ENCODE measurements around the gene FAM227A. TPM values are rescaled to one million over a fixed set of nuclear protein-coding genes. Genes with fewer than 3 reads are reported as not detected.
"Not testable (repeated sequence)": the region's sequence is repeated elsewhere in the genome, so short reads cannot be mapped to it uniquely, and the experiment has no call there.

Gene FAM227A
- polyA plus RNA-seq, 3 donors, result 5.9 to 11.6 (median 6.7) TPM

GRCh38 chr22:38618258-38618657 is 37.9 kb downstream of the FAM227A start:
- DNase-seq (ENCODE audit: extremely low read depth in 1 of 11, low read depth in 9 of 11, low spot score in 4 of 11), result no peak

GRCh38 chr22:38615064-38615405 is 41.2 kb downstream of the FAM227A start:
- DNase-seq (ENCODE audit: extremely low read depth in 1 of 11, low read depth in 9 of 11, low spot score in 4 of 11), result not testable (repeated sequence)

- DNase-seq (ENCODE audit: extremely low read depth in 1 of 11, low read depth in 9 of 11, low spot score in 4 of 11), result no peak
Observed at GRCh38 chr22:38614332-38615063, 41.7 kb downstream of the FAM227A start.

GRCh38 chr22:38613588-38613987 is 42.6 kb downstream of the FAM227A start:
- DNase-seq (ENCODE audit: extremely low read depth in 1 of 11, low read depth in 9 of 11, low spot score in 4 of 11), result no peak

GRCh38 chr22:38612217-38613006 is 43.8 kb downstream of the FAM227A start:
- DNase-seq (ENCODE audit: extremely low read depth in 1 of 11, low read depth in 9 of 11, low spot score in 4 of 11), result no peak

- DNase-seq (ENCODE audit: extremely low read depth in 1 of 11, low read depth in 9 of 11, low spot score in 4 of 11), result no peak
Observed at GRCh38 chr22:38611559-38611958, 44.6 kb downstream of the FAM227A start.

GRCh38 chr22:38610234-38610633 is 46.0 kb downstream of the FAM227A start:
- no peak for DNase-seq (ENCODE audit: extremely low read depth in 1 of 11, low read depth in 9 of 11, low spot score in 4 of 11)

- peak in 5 of 11 donors; percentile 5 to 13 (median 6) for DNase-seq (ENCODE audit: extremely low read depth in 1 of 11, low read depth in 9 of 11, low spot score in 4 of 11)
Observed at GRCh38 chr22:38608992-38609750, 47.0 kb downstream of the FAM227A start.

- no peak for DNase-seq (ENCODE audit: extremely low read depth in 1 of 11, low read depth in 9 of 11, low spot score in 4 of 11)
Observed at GRCh38 chr22:38607680-38608079, 48.5 kb downstream of the FAM227A start.

GRCh38 chr22:38602166-38602565 is 54.0 kb downstream of the FAM227A start:
- no peak for DNase-seq (ENCODE audit: extremely low read depth in 1 of 11, low read depth in 9 of 11, low spot score in 4 of 11)

GRCh38 chr22:38601221-38601764 is 54.9 kb downstream of the FAM227A start:
- DNase-seq (ENCODE audit: extremely low read depth in 1 of 11, low read depth in 9 of 11, low spot score in 4 of 11), result no peak

- no peak for DNase-seq (ENCODE audit: extremely low read depth in 1 of 11, low read depth in 9 of 11, low spot score in 4 of 11)
Observed at GRCh38 chr22:38599466-38599865, 56.7 kb downstream of the FAM227A start.

GRCh38 chr22:38582923-38583322 is 73.3 kb downstream of the FAM227A start:
- DNase-seq (ENCODE audit: extremely low read depth in 1 of 11, low read depth in 9 of 11, low spot score in 4 of 11), result not testable (repeated sequence)

GRCh38 chr22:38578505-38578904 is 77.7 kb downstream of the FAM227A start:
- DNase-seq (ENCODE audit: extremely low read depth in 1 of 11, low read depth in 9 of 11, low spot score in 4 of 11), result no peak

GRCh38 chr22:38572065-38572464 is 84.1 kb downstream of the FAM227A start:
- DNase-seq (ENCODE audit: extremely low read depth in 1 of 11, low read depth in 9 of 11, low spot score in 4 of 11), result peak in 7 of 11 donors; percentile 20 to 54 (median 49)

GRCh38 chr22:38570779-38571364 is 85.3 kb downstream of the FAM227A start:
- peak in 5 of 11 donors; percentile 6 to 34 (median 28) for DNase-seq (ENCODE audit: extremely low read depth in 1 of 11, low read depth in 9 of 11, low spot score in 4 of 11)

GRCh38 chr22:38569972-38570778 is 86.0 kb downstream of the FAM227A start, which contains the start of gene DMC1:
Gene DMC1 (minus strand): TSS chr22:38570183. CDS start chr22:38568256, 1,927 bp downstream.
- DNase-seq (ENCODE audit: extremely low read depth in 1 of 11, low read depth in 9 of 11, low spot score in 4 of 11), result peak; percentile 72 to 92 (median 89)

All from renal cortex interstitium (tissue), 11 donors.